ENCODE data around the gene TMIGD3. TPM values are rescaled to one million over a fixed set of nuclear protein-coding genes. Genes with fewer than 3 reads are reported as not detected.

Gene TMIGD3
- polyA plus RNA-seq, 4 donors: 1.0 to 1.8 (median 1.1) TPM

DNA sequence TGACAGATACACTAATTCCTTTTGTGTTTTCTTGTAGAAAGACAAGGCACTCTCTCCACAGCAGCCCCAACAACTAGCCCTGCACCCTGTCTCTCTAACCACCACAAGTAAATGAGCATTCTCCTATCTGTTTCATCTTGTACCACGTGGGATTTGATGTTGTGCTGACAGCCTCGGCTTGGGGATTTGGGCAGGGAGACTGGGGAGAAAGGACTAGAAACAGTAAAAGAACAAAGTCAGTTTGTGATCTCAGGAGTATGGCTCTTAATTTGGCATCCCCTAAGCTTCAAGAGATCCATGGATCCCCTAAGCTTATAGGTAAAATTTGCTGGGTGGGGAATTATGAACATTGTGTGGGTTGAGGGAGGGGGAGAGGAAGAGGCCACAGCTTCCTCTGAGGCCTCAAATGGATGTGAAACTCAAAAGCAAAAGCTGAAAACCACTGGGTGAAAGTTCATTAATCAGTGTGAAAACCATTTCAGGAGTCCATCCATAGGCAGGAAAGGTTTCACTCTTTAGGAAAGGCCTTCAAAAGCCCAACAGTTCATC is 26.6 kb downstream of the TMIGD3 start:
- DNase-seq (ENCODE audit: low read depth in 4 of 4, low spot score in 3 of 4): no peak

DNA sequence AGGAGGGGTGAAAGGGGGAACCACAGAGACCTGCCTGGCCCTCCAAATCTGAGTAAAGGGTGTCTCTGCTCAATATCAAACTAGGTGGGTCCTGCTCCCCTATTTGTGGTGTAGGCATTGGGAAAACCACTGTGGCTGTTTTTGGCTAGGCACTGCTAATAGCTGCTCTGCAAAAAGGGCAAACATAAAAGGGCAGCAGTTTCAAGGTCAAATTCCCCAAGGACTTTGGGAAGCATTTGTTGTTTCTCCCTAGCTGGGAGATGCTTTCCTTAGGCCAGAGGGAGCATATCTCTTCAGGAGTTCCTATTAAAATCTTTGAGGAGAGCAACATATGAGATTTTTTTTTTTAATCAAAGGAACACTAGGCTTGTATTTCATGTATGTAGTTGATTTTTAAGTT is 27.2 kb downstream of the TMIGD3 start:
- DNase-seq (ENCODE audit: low read depth in 4 of 4, low spot score in 3 of 4): no peak

DNA sequence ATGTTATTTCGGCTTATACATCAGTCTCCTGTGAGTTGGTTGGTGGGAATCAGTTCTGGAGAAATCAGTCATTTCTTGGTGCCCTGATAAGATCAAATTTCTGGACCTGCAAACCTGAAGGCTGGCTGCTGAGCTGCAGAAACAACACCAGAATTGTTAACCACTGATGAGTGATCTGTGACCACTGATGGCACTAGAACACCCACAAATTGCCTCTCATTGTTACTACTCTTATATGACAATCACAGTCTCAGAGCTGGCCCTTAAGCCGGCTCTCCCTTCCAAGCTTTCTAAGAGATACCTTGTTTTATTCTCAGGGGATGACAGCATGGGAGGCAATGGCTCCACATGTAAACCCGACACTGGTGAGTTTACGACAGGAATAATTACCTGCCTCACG is 27.7 kb downstream of the TMIGD3 start:
- no peak for DNase-seq (ENCODE audit: low read depth in 4 of 4, low spot score in 3 of 4)

DNA sequence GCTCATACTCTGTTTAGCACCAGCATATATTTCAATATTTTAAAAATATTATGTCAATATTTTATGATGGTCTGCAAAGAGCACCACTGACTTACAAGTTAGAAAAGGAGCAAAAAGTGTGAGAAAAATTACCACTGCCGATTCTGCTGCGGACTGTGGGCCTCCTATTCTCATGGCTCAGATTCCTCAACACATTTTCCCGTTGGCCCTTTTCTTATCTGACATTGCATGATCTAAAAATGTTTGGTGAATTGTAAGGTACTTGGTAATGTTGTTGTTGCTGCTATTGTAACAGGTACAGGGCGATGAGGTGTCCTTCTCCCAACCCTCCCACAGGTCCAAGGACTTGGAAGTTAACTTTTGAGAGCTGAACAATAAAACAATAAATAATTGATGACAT is 28.9 kb downstream of the TMIGD3 start:
- DNase-seq (ENCODE audit: low read depth in 4 of 4, low spot score in 3 of 4): no peak

DNA sequence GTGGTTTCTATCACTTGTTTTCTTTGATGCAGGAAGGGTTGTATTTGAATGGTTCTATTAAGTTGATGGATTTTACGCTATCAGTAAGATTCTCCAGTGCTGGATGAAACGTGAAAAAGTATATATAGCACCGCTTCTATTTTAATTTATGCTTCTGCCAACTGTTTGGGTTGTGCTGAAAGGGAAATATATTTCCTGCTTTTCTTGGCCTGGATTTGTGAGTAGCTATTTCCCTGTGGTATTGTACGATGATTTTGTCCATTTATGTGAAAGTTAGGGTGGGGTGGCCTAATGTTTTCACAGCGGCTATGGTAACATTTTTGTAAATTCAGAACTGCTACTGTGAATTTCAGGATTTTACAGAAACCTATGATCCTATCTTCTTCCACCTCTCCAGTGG is 29.3 kb downstream of the TMIGD3 start:
- no peak for DNase-seq (ENCODE audit: low read depth in 4 of 4, low spot score in 3 of 4)

DNA sequence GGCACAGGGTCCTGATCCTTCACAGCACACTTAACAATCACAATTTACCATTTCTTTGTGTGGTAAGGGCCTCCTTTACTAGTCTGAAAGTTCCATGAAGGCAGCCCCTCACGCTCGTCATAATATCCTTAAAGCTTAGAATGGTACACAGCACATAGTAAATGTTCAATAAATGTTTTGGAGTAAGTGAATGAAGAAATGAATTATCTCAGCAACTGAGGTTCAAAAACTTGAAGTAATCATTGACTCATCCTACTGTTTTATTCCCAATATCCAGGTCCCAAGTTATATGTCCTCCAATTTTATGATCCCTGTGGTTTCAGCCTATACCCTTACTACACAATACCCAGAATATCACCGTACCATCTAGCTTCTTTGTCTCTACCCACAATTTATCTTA is 31.9 kb downstream of the TMIGD3 start:
- no peak for DNase-seq (ENCODE audit: low read depth in 4 of 4, low spot score in 3 of 4)

DNA sequence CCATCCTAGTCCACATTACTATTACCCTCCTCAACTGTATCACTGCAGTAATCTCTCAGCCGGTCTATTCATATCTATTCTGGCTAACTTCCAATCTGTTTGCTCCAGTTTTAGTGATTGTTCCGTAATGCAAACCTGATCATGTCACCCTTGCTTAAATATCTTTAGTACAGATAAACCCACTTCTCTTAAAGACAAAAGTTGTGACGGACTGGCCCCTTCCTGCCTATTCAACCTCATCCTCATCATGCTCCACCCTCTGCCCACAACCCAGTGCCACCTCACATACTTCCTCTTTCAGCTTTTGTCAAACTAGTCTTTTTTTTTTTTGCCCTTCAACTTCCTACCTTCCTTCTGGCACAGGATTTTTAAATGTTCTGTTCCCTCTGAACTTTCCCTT is 32.4 kb downstream of the TMIGD3 start:
- no peak for DNase-seq (ENCODE audit: low read depth in 4 of 4, low spot score in 3 of 4)

DNA sequence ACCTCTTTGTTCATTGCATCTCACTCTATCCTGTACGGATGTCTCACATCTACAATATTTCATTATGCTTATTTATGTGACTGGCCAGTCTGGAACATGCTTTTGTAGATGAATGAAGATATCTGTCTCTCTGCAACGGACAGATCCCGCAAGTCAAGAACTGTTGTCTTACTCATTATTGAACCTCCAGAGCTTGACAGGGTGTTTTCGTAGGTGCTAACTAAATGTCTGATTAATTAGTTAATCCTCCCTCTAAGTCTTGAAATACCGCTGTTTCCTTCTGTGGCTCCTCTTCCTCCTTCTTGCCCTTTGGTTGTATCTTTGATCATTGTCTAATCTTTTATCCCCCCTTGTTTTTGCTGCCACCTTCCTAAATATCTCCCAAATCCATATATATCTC is 32.8 kb downstream of the TMIGD3 start:
- DNase-seq (ENCODE audit: low read depth in 4 of 4, low spot score in 3 of 4): no peak

DNA sequence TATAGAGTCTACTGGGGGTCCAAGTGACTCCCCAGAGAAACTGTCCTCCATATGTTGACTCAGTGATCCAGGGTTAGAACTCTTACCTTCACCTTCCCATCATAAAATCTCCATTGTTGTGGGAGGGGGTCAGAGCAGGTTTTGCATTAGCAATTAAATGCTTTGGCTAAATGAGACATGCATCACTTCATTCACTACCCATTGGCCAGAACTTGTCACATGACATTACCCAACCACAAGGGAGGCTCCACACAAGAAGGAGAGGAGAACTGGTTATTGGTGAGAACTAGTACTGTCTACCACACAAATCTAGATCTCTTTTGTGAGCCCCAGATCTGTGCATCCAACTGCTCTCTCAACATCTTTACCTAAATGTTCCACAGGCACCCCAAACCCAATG is 33.9 kb downstream of the TMIGD3 start:
- no peak for DNase-seq (ENCODE audit: low read depth in 4 of 4, low spot score in 3 of 4)

DNA sequence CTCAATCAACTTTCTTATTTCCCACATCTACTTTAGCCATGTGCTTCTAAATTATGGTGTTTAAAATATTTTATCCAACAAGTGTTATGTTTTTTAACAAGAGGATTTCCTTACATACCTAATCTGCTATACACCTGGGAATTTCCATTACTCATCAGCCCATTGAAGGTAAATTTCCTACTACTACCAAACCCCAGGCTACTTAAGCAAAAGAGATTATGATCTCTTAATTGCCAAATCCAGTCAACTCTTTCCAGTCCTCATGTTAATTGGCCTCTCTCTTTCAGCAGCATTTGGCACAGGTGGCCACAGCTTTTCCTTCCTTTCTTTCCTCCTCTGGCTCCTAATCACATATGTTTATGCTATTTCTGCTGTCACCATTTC is 34.7 kb downstream of the TMIGD3 start:
- DNase-seq (ENCODE audit: low read depth in 4 of 4, low spot score in 3 of 4): no peak

DNA sequence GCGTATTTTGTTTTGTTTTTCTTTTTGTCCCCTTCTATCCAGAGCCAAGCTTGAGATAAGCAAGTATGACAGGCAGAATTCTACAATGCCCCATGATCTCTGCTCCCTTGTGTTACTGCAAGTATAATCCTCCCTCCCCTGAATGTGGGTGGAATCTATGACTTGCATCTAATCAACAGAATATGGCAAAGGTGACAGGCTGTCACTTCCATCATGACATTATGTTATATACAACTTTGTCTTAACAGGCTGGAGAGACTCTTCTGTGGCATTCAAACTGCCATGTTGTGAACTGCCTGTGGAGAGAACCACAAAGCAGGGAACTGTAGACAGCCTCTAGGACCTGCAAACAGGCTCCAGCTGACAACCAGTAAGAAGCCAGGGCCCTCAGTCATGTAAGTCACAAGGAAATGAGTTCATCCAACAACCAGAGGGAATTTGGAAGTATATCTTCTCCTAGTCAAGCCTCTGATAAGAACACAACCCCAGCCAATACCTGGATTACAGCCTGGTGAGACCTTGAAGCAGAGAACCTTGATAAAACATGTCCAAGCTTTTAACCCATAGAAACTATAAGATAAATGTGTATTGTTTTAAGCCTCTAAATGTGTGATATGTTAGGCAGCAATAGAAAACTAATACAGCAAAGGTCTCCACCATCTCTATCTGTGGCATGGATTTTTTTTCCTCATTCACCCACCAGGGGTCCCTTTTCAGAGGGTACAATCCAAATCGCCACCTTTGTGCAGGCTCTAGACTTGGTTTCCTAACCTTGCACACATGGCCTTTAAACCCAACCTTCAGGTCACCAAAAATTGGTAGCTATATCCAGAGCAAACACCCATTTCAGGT is 35.3 kb downstream of the TMIGD3 start:
- DNase-seq (ENCODE audit: low read depth in 4 of 4, low spot score in 3 of 4): no peak

DNA sequence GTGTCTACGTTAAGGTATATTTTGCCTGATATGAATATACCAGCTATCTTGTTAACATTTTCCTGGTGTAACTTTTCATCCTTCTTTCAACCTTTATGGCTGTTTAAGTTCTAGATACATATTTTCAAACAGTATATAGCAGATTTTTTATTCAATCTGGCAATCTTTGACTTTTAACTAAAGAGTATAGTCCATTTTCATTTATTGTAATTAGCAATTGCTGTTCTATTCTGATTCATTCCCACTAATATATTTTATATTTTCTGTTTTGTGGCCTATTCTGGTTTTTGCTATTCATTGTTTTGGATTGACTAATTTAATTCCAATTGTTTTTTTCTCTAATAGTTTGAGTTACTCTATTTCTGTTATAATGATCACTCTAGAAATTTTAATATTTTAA is 37.0 kb downstream of the TMIGD3 start:
- DNase-seq (ENCODE audit: low read depth in 4 of 4, low spot score in 3 of 4): no peak

DNA sequence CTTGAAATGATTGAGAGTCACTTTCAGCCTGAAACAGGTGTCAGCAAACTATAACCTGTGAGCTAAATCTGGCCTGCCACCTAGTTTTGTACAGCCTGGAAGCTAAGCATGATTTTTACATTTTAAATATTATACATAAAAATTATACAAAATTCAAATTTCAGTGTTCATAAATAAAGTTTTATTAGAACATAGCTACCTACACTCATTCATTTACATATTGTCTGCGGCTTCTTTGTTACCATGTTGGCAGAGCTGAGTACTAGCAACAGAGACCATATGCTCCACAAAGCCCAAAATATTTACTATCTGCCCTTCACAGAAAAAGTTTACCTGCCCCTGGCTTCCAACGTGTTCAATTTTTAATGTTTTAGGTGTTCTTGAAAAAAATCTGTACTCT is 37.7 kb downstream of the TMIGD3 start:
- no peak for DNase-seq (ENCODE audit: low read depth in 4 of 4, low spot score in 3 of 4)

DNA sequence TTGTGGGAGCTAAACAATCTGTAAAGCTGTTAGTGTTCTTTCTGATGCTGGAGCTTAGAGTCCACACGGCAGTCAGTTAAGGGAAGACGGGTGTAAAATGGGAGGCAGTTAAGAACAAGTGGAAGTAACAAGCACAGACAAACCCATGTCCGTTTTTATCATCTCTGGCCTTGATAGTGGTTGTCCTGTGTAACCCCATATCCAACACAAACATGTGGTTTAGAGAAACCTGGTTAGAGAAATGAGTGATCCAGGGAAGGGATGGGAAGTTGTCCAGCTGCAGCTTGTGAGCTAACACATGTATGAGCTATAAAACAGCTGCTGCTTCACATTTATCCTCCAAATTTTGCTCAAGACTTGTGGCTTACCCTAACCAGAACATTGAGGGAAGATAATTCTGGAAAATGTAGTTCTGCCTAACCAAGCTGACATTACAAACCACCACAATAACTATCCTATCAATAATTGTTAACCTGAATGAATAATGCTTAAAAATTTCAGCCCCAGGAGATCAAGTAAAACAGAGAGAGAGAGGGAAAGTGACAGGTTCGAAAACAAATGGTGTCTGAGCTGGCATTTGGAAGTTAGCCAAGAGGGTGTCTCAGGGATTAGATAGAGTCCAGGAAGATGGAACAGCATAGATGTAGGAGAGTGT is 40.3 kb downstream of the TMIGD3 start:
- DNase-seq (ENCODE audit: low read depth in 4 of 4, low spot score in 3 of 4): no peak

DNA sequence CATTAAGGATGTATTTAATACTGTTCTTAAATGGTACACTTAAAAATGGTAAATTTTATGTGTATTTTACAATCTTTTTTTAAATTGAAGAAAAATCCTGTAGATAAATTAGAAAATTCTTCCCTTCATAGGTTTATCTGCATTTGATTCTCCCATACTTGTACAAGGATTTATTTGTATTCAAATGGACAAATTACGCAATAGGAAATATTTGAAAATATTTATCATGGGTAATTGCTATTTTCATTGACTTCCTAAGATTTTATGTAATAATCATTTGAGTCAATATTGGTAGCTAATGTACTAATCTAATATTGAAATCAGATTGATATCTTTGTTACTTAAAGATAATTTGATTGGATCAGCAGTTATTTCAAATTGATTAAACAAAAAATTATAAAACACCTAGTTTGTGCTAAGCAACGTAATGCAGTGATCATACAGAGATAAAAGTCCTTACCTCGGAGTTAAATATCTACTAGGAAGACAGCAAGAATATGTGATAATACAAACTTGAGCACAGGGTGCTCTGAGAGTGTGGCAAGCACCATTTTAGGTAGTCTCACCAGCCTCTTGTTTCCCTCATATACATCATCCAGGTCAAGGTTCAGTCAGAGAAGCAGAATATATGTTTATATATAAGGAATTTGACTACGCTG is 40.9 kb downstream of the TMIGD3 start:
- DNase-seq (ENCODE audit: low read depth in 4 of 4, low spot score in 3 of 4): no peak

DNA sequence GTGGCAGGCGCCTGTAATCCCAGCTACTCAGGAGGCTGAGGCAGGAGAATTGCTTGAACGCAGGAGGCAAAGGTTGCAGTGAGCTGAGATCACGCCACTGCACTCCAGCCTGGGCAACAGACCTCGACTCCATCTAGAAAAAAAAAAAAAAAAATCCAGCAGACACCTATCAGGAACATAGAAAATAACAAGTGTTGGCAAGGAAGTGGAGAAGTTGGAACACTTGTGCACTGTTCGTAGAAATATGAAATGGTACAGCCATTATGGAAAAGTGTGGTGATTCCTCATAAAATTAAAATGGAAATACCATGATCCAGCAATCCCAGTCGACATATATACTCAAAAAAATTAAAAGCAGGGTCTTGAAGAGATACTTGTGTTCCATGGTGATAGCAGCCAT is 41.7 kb downstream of the TMIGD3 start:
- no peak for DNase-seq (ENCODE audit: low read depth in 4 of 4, low spot score in 3 of 4)

DNA sequence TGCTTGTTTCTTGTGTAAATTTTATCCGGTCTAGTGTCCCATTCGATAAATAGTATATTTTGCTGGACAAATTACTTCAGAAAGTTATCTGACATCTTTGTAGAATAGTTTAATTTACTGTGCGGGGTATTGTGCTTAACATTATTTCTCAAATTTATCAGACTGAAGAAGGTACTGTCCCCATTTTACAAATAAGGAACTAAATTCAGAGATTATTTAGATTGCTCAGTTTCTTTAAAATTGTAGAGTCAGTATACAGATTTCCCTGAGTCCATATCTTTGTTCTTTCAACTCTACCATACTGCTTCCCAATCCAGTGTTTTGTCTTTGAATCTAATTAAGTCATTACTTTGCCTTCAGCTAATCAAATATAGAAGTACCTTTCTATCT is 47.8 kb downstream of the TMIGD3 start:
- DNase-seq (ENCODE audit: low read depth in 4 of 4, low spot score in 3 of 4): no peak

DNA sequence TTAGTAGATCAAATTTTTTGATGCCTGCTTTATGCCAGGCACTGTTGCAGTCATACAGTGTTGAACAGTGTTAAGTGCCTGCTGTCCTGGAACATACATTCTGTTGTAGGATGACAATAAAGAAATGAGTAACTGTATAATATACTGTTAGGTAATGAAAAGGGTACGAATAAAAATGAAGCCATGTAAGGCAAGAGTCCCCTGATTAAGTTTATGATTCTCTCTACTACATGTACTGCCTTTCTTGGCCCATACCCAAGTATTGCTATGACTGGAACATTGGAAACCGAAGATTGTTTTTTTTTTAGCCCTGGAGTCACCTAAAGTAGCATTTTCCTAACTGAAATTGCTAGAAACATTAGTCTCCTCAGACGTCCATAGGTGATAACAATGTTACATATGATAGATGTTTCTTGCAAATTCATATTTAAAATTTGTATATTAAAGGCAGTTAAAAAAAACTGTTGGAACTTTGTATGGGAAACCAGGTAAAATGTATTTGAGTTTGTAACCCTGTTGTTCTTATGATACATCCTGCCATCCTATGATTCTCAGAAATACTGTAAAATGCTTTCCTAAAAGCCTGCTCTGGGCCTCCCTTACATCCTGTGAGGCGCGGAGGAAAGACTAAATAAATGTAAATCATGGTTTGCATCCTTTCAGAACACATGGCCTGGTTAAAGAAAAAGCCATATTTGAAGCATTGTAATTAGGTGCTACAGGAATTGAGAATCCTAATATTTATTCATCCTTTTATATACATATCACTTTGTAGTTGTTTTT is 48.4 kb downstream of the TMIGD3 start:
- DNase-seq (ENCODE audit: low read depth in 4 of 4, low spot score in 3 of 4): no peak

DNA sequence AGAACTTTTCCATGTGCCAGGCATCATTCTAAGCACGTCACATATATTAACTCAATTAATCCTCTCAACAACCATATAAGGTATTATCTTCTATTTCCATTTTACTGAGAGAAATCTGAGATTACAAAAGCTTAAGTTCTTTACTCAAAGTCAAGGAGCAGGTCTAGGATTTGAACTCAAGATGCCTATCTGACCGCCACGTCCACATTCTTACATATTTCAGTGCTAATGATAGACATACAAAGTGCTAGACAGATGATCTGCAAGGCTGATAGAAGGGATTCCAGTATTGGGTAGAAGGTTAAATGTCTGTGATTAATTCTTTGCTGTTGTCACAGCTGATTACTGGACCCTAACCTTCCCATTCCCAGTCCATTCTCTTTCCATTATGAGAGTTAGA is 49.7 kb downstream of the TMIGD3 start:
- no peak for DNase-seq (ENCODE audit: low read depth in 4 of 4, low spot score in 3 of 4)

DNA sequence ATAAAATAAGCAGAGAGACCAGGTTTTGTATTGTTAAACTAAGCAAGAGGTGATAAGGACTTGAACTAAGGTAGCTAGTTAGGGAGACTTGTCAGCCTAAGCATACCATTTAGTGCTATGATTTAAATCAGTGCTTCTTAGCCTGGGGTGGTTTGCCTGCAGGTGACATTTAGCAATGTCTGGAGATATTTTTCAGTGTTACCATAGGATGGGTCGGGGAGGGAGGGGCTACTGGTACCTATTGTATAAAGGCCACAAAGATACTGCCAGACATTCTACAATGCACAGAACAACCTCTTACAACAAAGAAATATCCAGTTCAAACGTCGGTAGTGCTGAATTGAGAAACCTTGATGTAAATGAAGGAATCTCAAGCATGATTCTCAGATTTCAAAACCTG is 50.9 kb downstream of the TMIGD3 start:
- no peak for DNase-seq (ENCODE audit: low read depth in 4 of 4, low spot score in 3 of 4)

DNA sequence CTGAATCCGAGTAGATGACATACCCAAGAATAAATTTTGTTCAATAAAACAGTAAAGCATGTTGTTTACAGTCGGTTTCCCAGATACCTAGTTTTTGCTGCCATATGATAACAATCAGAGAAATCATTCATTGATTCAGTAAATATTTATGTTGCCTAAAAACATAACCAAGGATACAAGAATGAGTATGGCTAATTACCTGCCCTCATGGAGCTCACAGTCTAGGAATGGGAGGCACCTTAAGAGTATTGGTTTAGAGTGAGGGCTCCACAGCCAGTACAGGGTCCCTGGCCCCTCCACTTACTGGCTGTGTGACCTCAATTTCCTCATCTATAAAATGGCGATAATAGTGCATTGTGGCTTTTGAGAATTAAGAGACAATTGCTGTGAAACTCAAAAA is 53.2 kb downstream of the TMIGD3 start:
- no peak for DNase-seq (ENCODE audit: low read depth in 4 of 4, low spot score in 3 of 4)

Measured in right renal pelvis (tissue), 4 donors.